WTC11 (cell line): Measurements from ENCODE around the gene EPHA4. TPM values are rescaled to one million over a fixed set of nuclear protein-coding genes. Genes with fewer than 3 reads are reported as not detected.

ENCODE experiments used
- ATAC-seq: fragments of 200-7000 bp; cut with Tn5 transposase; 2 replicates; pipeline ENCODE4 v1.10.0; 2021; ENCODE audit warnings: mild to moderate bottlenecking, moderate library complexity
- CTCF ChIA-PET: fragments of 300-600 bp; sonication (Branson Sonifier 250); formaldehyde crosslinking; loops from one replicate; lab custom pipeline; 2021; ENCODE audit warnings: antibody characterized with exemption; lab: Charles Lee
- POLR2A ChIA-PET: fragments of 350-600 bp; sonication (Branson Sonifier 250); formaldehyde crosslinking; loops from one replicate; lab custom pipeline; 2021; ENCODE audit warnings: antibody characterized with exemption; lab: Charles Lee
- DNase-seq: peaks from one replicate; pipeline ENCODE4 v3.0.0; 2021; ENCODE audit warnings: low spot score
- H3K27ac Mint-ChIP-seq: 2 replicates; pipeline ENCODE4 v1.8.0; 2021; ENCODE audit warnings: mixed read lengths
- H3K27me3 Mint-ChIP-seq: 2 replicates; pipeline ENCODE4 v1.8.0; 2021; ENCODE audit warnings: low read depth, mild to moderate bottlenecking, moderate library complexity, mixed read lengths
- H3K36me3 Mint-ChIP-seq: 2 replicates; pipeline ENCODE4 v1.8.0; 2021; ENCODE audit warnings: mixed read lengths
- H3K4me1 Mint-ChIP-seq: 2 replicates; pipeline ENCODE4 v1.8.0; 2022; ENCODE audit warnings: mixed read lengths
- H3K4me3 Mint-ChIP-seq: 2 replicates; pipeline ENCODE4 v1.8.0; 2021; ENCODE audit warnings: mild to moderate bottlenecking, moderate library complexity, mixed read lengths
- H3K9me3 Mint-ChIP-seq: 2 replicates; pipeline ENCODE4 v1.8.0; 2021; ENCODE audit warnings: mixed read lengths
- JAZF1 ChIP-seq: fragments of 250-450 bp; sonication (Bioruptor Pico); IDR thresholded peaks from 2 replicates; pipeline ENCODE4 v1.9.0; 2021; ENCODE audit warnings: moderate library complexity, mild to moderate bottlenecking, inconsistent platforms
- KAT7 ChIP-seq: sonication (generic); formaldehyde crosslinking; IDR thresholded peaks from 2 replicates; pipeline ENCODE4 v1.8.1; 2023; ENCODE audit warnings: missing genetic modification reagents, mild to moderate bottlenecking, borderline replicate concordance
- NR1H2 ChIP-seq: sonication (generic); formaldehyde crosslinking; IDR thresholded peaks from 2 replicates; pipeline ENCODE4 v1.9.0; 2021; ENCODE audit warnings: mild to moderate bottlenecking, moderate library complexity, missing genetic modification reagents
- NR2C2 ChIP-seq: sonication (generic); formaldehyde crosslinking; IDR thresholded peaks from 2 replicates; pipeline ENCODE4 v1.8.0; 2022; ENCODE audit warnings: mild to moderate bottlenecking, missing genetic modification reagents
- PRRX2 ChIP-seq: fragments of 250-450 bp; sonication (Bioruptor Pico); IDR thresholded peaks from 2 replicates; pipeline ENCODE4 v1.8.0; 2021; ENCODE audit warnings: mild to moderate bottlenecking
- SOX15 ChIP-seq: fragments of 250-450 bp; sonication (Bioruptor Pico); IDR thresholded peaks from 2 replicates; pipeline ENCODE4 v1.9.0; 2021; ENCODE audit warnings: mild to moderate bottlenecking
- SP1 ChIP-seq: sonication (generic); formaldehyde crosslinking; conservative IDR thresholded peaks from 2 replicates; pipeline ENCODE4 v1.8.1; 2022; ENCODE audit warnings: missing genetic modification reagents
- TEAD4 ChIP-seq: sonication (generic); formaldehyde crosslinking; IDR thresholded peaks from 2 replicates; pipeline ENCODE4 v1.8.0; 2022; ENCODE audit warnings: mild to moderate bottlenecking, missing genetic modification reagents
- ZBTB21 ChIP-seq: sonication (generic); formaldehyde crosslinking; IDR thresholded peaks from 2 replicates; pipeline ENCODE4 v1.8.1; 2023; ENCODE audit warnings: mild to moderate bottlenecking, missing genetic modification reagents, borderline replicate concordance
- ZNF138 ChIP-seq: sonication (generic); formaldehyde crosslinking; conservative IDR thresholded peaks from 2 replicates; pipeline ENCODE4 v1.8.1; 2022; ENCODE audit warnings: mild to moderate bottlenecking, moderate library complexity, missing genetic modification reagents
- ZNF317 ChIP-seq: sonication (generic); formaldehyde crosslinking; IDR thresholded peaks from 2 replicates; pipeline ENCODE4 v1.8.1; 2023; ENCODE audit warnings: low read depth, mild to moderate bottlenecking, moderate library complexity, missing genetic modification reagents, borderline replicate concordance
- ZNF396 ChIP-seq: fragments of 250-450 bp; sonication (Bioruptor Pico); IDR thresholded peaks from 2 replicates; pipeline ENCODE4 v1.8.0; 2021; ENCODE audit warnings: mild to moderate bottlenecking, moderate library complexity, borderline replicate concordance
- ZNF671 ChIP-seq: fragments of 250-450 bp; sonication (Bioruptor Pico); IDR thresholded peaks from 2 replicates; pipeline ENCODE4 v1.8.0; 2021; ENCODE audit warnings: mild to moderate bottlenecking
- total RNA-seq: library from RNA; stranded (reverse); gene quantifications from 3 replicates; pipeline ENCODE4 v1.2.3, GENCODE V29; 2021
- TF ChIP-seq, protein P1 (sequence below): sonication (generic); formaldehyde crosslinking; IDR thresholded peaks from 2 replicates; pipeline ENCODE4 v1.8.0; 2023; ENCODE audit warnings: missing genetic modification reagents, mild to moderate bottlenecking, borderline replicate concordance
- TF ChIP-seq, protein P2 (sequence below): sonication (generic); formaldehyde crosslinking; IDR thresholded peaks from 2 replicates; pipeline ENCODE4 v1.8.1; 2022; ENCODE audit warnings: low read depth, missing genetic modification reagents, borderline replicate concordance
- TF ChIP-seq, protein P3 (sequence below): sonication (generic); formaldehyde crosslinking; conservative IDR thresholded peaks from 2 replicates; pipeline ENCODE4 v1.8.1; 2023; ENCODE audit warnings: mild to moderate bottlenecking, low read depth, missing genetic modification reagents, moderate library complexity
- TF ChIP-seq, protein P4 (sequence below): sonication (generic); formaldehyde crosslinking; IDR thresholded peaks from 2 replicates; pipeline ENCODE4 v1.8.0; 2022; ENCODE audit warnings: mild to moderate bottlenecking, missing genetic modification reagents
- TF ChIP-seq, protein P5 (sequence below): sonication (generic); formaldehyde crosslinking; IDR thresholded peaks from 2 replicates; pipeline ENCODE4 v1.8.0; 2023; ENCODE audit warnings: missing genetic modification reagents
- TF ChIP-seq, protein P6 (sequence below): fragments of 250-450 bp; sonication (Bioruptor Pico); IDR thresholded peaks from 2 replicates; pipeline ENCODE4 v2.1.2; 2022; ENCODE audit warnings: mild to moderate bottlenecking, moderate library complexity
- TF ChIP-seq, protein P7 (sequence below): sonication (generic); formaldehyde crosslinking; IDR thresholded peaks from 2 replicates; pipeline ENCODE4 v1.8.1; 2023; ENCODE audit warnings: mild to moderate bottlenecking, missing genetic modification reagents, moderate library complexity
- TF ChIP-seq, protein P8 (sequence below): fragments of 250-450 bp; sonication (Bioruptor Pico); IDR thresholded peaks from 2 replicates; pipeline ENCODE4 v1.9.0; 2021; ENCODE audit warnings: moderate library complexity, mild to moderate bottlenecking, inconsistent platforms, borderline replicate concordance

The EPHA4 gene
- total RNA-seq, 1 experiment from 2014 or later = 11.0 TPM

DNA sequence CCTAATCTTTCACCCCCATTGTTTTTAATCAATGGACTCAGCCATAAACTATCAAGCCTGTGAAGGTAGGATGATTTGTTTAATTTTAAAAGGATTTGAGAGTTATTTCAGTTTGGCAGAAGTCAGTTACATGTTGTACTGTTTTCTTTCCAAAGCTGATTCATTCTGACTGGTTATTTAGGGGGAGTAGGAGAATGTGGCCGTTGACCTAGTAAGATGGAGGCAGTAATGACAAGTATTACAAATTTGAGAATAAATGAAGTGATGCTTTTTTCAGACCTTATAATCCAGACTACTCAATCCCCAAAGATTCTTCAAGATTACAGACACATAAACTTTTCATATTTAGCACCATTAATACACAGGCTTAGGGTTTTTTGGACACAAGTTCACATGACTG is 4.3 kb downstream of the EPHA4 start:
- Mint-ChIP-seq H3K9me3 (no peaks in the 10 kb centered on the region), H3K27ac (no peak overlapping the region), H3K4me1 (peaks cover 47% of the 10 kb centered on the region), H3K4me3 (no peak overlapping the region), H3K36me3 (no peaks in the 10 kb centered on the region), H3K27me3 (peaks cover 40% of the 10 kb centered on the region)
- DNase-seq (no peak), ATAC-seq (no peak)
- POLR2A ChIA-PET = no interaction called here
- CTCF ChIA-PET = no interaction called here
- TF ChIP-seq SOX15 (CRISPR knock-in tag) (no peak), ZBTB21 (CRISPR knock-in tag) (no peak), NR2C2 (no peak), JAZF1 (no peak), KAT7 (CRISPR knock-in tag) (no peak), TEAD4 (no peak), ZNF138 (CRISPR knock-in tag) (no peak), PRRX2 (CRISPR knock-in tag) (no peak), ZNF317 (CRISPR knock-in tag) (no peak), ZNF396 (CRISPR knock-in tag) (no peak)
- TF ChIP-seq, protein P1, sequence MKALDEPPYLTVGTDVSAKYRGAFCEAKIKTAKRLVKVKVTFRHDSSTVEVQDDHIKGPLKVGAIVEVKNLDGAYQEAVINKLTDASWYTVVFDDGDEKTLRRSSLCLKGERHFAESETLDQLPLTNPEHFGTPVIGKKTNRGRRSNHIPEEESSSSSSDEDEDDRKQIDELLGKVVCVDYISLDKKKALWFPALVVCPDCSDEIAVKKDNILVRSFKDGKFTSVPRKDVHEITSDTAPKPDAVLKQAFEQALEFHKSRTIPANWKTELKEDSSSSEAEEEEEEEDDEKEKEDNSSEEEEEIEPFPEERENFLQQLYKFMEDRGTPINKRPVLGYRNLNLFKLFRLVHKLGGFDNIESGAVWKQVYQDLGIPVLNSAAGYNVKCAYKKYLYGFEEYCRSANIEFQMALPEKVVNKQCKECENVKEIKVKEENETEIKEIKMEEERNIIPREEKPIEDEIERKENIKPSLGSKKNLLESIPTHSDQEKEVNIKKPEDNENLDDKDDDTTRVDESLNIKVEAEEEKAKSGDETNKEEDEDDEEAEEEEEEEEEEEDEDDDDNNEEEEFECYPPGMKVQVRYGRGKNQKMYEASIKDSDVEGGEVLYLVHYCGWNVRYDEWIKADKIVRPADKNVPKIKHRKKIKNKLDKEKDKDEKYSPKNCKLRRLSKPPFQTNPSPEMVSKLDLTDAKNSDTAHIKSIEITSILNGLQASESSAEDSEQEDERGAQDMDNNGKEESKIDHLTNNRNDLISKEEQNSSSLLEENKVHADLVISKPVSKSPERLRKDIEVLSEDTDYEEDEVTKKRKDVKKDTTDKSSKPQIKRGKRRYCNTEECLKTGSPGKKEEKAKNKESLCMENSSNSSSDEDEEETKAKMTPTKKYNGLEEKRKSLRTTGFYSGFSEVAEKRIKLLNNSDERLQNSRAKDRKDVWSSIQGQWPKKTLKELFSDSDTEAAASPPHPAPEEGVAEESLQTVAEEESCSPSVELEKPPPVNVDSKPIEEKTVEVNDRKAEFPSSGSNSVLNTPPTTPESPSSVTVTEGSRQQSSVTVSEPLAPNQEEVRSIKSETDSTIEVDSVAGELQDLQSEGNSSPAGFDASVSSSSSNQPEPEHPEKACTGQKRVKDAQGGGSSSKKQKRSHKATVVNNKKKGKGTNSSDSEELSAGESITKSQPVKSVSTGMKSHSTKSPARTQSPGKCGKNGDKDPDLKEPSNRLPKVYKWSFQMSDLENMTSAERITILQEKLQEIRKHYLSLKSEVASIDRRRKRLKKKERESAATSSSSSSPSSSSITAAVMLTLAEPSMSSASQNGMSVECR (CRISPR knock-in tag) = no peak
- TF ChIP-seq, protein P2, sequence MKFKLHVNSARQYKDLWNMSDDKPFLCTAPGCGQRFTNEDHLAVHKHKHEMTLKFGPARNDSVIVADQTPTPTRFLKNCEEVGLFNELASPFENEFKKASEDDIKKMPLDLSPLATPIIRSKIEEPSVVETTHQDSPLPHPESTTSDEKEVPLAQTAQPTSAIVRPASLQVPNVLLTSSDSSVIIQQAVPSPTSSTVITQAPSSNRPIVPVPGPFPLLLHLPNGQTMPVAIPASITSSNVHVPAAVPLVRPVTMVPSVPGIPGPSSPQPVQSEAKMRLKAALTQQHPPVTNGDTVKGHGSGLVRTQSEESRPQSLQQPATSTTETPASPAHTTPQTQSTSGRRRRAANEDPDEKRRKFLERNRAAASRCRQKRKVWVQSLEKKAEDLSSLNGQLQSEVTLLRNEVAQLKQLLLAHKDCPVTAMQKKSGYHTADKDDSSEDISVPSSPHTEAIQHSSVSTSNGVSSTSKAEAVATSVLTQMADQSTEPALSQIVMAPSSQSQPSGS = no peak
- TF ChIP-seq, protein P3, sequence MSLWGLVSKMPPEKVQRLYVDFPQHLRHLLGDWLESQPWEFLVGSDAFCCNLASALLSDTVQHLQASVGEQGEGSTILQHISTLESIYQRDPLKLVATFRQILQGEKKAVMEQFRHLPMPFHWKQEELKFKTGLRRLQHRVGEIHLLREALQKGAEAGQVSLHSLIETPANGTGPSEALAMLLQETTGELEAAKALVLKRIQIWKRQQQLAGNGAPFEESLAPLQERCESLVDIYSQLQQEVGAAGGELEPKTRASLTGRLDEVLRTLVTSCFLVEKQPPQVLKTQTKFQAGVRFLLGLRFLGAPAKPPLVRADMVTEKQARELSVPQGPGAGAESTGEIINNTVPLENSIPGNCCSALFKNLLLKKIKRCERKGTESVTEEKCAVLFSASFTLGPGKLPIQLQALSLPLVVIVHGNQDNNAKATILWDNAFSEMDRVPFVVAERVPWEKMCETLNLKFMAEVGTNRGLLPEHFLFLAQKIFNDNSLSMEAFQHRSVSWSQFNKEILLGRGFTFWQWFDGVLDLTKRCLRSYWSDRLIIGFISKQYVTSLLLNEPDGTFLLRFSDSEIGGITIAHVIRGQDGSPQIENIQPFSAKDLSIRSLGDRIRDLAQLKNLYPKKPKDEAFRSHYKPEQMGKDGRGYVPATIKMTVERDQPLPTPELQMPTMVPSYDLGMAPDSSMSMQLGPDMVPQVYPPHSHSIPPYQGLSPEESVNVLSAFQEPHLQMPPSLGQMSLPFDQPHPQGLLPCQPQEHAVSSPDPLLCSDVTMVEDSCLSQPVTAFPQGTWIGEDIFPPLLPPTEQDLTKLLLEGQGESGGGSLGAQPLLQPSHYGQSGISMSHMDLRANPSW = no peak
- TF ChIP-seq, protein P4, sequence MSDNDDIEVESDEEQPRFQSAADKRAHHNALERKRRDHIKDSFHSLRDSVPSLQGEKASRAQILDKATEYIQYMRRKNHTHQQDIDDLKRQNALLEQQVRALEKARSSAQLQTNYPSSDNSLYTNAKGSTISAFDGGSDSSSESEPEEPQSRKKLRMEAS (CRISPR knock-in tag) = no peak
- TF ChIP-seq, protein P5, sequence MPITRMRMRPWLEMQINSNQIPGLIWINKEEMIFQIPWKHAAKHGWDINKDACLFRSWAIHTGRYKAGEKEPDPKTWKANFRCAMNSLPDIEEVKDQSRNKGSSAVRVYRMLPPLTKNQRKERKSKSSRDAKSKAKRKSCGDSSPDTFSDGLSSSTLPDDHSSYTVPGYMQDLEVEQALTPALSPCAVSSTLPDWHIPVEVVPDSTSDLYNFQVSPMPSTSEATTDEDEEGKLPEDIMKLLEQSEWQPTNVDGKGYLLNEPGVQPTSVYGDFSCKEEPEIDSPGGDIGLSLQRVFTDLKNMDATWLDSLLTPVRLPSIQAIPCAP (CRISPR knock-in tag) = no peak

DNA sequence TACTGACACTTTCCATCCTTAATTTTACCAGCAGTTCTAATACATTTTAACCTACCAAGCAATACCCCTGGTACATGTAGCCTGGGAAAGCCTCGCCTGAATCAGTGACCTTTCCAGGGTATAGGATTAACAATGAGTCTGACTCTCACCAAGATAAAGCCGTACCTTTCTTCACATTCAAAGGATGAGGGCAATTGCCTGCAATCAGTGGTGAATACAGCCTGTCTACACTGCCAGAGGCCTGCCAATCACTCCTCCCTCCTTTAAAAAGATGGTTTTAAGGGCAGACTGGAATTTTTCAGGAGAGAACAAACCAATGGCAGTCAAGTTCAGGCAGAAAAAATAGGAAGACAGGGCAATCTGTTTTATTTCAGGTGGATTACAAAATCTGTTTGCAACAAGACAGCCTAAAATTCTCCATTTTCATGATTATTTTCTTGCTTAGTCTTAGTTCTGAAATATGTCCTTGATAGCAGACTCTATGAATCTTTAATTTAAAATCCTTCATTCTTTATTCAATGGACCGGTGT is 4.8 kb downstream of the EPHA4 start:
- H3K4me3 Mint-ChIP-seq = no peak overlapping the region
- H3K36me3 Mint-ChIP-seq = no peaks in the 10 kb centered on the region
- no peak overlapping the region for H3K27ac Mint-ChIP-seq
- DNase-seq = no peak
- peaks cover 37% of the 10 kb centered on the region for H3K27me3 Mint-ChIP-seq
- peaks cover 47% of the 10 kb centered on the region for H3K4me1 Mint-ChIP-seq
- ATAC-seq = no peak
- ChIA-PET POLR2A (no interaction called here), CTCF (no interaction called here)
- no peaks in the 10 kb centered on the region for H3K9me3 Mint-ChIP-seq
- TF ChIP-seq, protein P6, sequence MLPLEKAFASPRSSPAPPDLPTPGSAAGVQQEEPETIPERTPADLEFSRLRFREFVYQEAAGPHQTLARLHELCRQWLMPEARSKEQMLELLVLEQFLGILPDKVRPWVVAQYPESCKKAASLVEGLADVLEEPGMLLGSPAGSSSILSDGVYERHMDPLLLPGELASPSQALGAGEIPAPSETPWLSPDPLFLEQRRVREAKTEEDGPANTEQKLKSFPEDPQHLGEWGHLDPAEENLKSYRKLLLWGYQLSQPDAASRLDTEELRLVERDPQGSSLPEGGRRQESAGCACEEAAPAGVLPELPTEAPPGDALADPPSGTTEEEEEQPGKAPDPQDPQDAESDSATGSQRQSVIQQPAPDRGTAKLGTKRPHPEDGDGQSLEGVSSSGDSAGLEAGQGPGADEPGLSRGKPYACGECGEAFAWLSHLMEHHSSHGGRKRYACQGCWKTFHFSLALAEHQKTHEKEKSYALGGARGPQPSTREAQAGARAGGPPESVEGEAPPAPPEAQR = no peak
- no peak for TF ChIP-seq NR1H2
- no peak for TF ChIP-seq SOX15 (CRISPR knock-in tag)
- TF ChIP-seq NR2C2 = no peak
- TF ChIP-seq, protein P2 = no peak
- TF ChIP-seq ZNF396 (CRISPR knock-in tag) = no peak
- TF ChIP-seq SP1 (CRISPR knock-in tag) = no peak
- TF ChIP-seq, protein P7, sequence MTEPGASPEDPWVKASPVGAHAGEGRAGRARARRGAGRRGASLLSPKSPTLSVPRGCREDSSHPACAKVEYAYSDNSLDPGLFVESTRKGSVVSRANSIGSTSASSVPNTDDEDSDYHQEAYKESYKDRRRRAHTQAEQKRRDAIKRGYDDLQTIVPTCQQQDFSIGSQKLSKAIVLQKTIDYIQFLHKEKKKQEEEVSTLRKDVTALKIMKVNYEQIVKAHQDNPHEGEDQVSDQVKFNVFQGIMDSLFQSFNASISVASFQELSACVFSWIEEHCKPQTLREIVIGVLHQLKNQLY (CRISPR knock-in tag) = no peak
- TF ChIP-seq, protein P8, sequence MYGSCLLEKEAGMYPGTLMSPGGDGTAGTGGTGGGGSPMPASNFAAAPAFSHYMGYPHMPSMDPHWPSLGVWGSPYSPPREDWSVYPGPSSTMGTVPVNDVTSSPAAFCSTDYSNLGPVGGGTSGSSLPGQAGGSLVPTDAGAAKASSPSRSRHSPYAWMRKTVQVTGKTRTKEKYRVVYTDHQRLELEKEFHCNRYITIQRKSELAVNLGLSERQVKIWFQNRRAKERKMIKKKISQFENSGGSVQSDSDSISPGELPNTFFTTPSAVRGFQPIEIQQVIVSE (CRISPR knock-in tag) = no peak
- no peak for TF ChIP-seq ZNF138 (CRISPR knock-in tag)
- no peak for TF ChIP-seq ZNF671 (CRISPR knock-in tag)
